A549 (cell line): ENCODE results near the gene ATP5F1E. TPM values are rescaled to one million over a fixed set of nuclear protein-coding genes. Genes with fewer than 3 reads are reported as not detected.

Experiments
- ATAC-seq, 2 experiments: fragments of 200-7000 bp in 1 of 2; fragments of >200 bp in 1 of 2; cut with Nextera tagmentation in 1 of 2; cut with Tn5 transposase in 1 of 2; 3 replicates each; pipeline versions ENCODE4 v1.8.0 to v1.9.1; 2018 to 2020; ENCODE audit warnings: mild to moderate bottlenecking in 1 of 2, moderate library complexity in 1 of 2
- CTCF ChIA-PET: fragments of 300-600 bp; sonication (Branson Sonifier 250); formaldehyde crosslinking; extraction: SDS; loops from one replicate; lab custom pipeline; 2021; ENCODE audit warnings: antibody characterized with exemption, inconsistent platforms; lab: Yijun Ruan, JAX
- POLR2A ChIA-PET: fragments of 350-600 bp; formaldehyde crosslinking; extraction: SDS; loops from one replicate; lab custom pipeline; 2021; ENCODE audit warnings: antibody characterized with exemption, inconsistent platforms; lab: Yijun Ruan, JAX
- DNase-seq, 2 experiments: peaks; one replicate each; pipeline versions ENCODE4 v3.0.0 to v3.0.0-alpha.2; 2011 to 2016; ENCODE audit warnings: low read depth in 1 of 2, low spot score in 1 of 2
- FAIRE-seq: peaks from 2 replicates; lab custom pipeline; 2011; peaks lifted over from hg19 to GRCh38; lab: Jason Lieb, UNC
- H3K27ac ChIP-seq, 2 experiments: fragments of >200 bp; sonication (Bioruptor Twin); formaldehyde crosslinking; 3 replicates each; pipeline ENCODE4 v1.5.1; 2016 to 2017
- H3K4me1 ChIP-seq: fragments of >200 bp; sonication (Bioruptor Twin); formaldehyde crosslinking; 3 replicates; pipeline ENCODE4 v1.6.1; 2016
- H3K4me2 ChIP-seq: fragments of >200 bp; sonication (Bioruptor Twin); formaldehyde crosslinking; 3 replicates; pipeline ENCODE4 v1.6.1; 2016
- H3K4me3 ChIP-seq: fragments of >200 bp; sonication (Bioruptor Twin); formaldehyde crosslinking; 3 replicates; pipeline ENCODE4 v1.5.1; 2016
- H3K9me3 ChIP-seq: fragments of >200 bp; sonication (Bioruptor Twin); formaldehyde crosslinking; 3 replicates; pipeline ENCODE4 v1.6.1; 2016
- BHLHE40 ChIP-seq: IDR thresholded peaks from 2 replicates; pipeline ENCODE4 v1.6.1; 2012; ENCODE audit warnings: low read depth, low read length, inconsistent platforms
- CEBPB ChIP-seq, 2 experiments: fragments of >200 bp in 1 of 2; sonication (Bioruptor Twin) in 1 of 2; formaldehyde crosslinking in 1 of 2; IDR thresholded peaks; 2 replicates each; pipeline ENCODE4 v1.6.1; 2012 to 2016
- CHD2 ChIP-seq: fragments of 150-350 bp; IDR thresholded peaks from 2 replicates; pipeline ENCODE4 v1.6.1; 2014; ENCODE audit warnings: low read length; ENCODE audit not compliant: partially characterized antibody
- CHD4 ChIP-seq: fragments of 200-600 bp; sonication (generic); IDR thresholded peaks from 2 replicates; pipeline ENCODE4 v1.6.1; 2016; ENCODE audit warnings: antibody characterized with exemption, mild to moderate bottlenecking, borderline replicate concordance
- EHF ChIP-seq: fragments of 250-450 bp; sonication (Bioruptor Pico); IDR thresholded peaks from 2 replicates; pipeline ENCODE4 v1.5.0; 2020; ENCODE audit warnings: mild to moderate bottlenecking
- FOSB ChIP-seq: fragments of 250-450 bp; sonication (Bioruptor Pico); IDR thresholded peaks from 2 replicates; pipeline ENCODE4 v1.5.0; 2020; ENCODE audit warnings: mild to moderate bottlenecking, moderate library complexity
- GATA3 ChIP-seq: IDR thresholded peaks from 2 replicates; pipeline ENCODE4 v1.6.1; 2012; ENCODE audit warnings: borderline replicate concordance
- HDAC2 ChIP-seq: fragments of 200-600 bp; sonication (generic); IDR thresholded peaks from 2 replicates; pipeline ENCODE4 v1.6.1; 2016
- HEYL ChIP-seq: fragments of 250-450 bp; sonication (Bioruptor Pico); IDR thresholded peaks from 2 replicates; pipeline ENCODE4 v1.8.0; 2021; ENCODE audit warnings: mild to moderate bottlenecking, moderate library complexity
- HOXA7 ChIP-seq: fragments of 250-450 bp; sonication (Bioruptor Pico); IDR thresholded peaks from 2 replicates; pipeline ENCODE4 v1.5.0; 2020; ENCODE audit warnings: mild to moderate bottlenecking, moderate library complexity
- HOXB5 ChIP-seq: fragments of 250-450 bp; sonication (Bioruptor Pico); IDR thresholded peaks from 2 replicates; pipeline ENCODE4 v1.5.0; 2020; ENCODE audit warnings: mild to moderate bottlenecking, moderate library complexity
- JUN ChIP-seq, 2 experiments: fragments of >200 bp; sonication (Bioruptor Twin); formaldehyde crosslinking; IDR thresholded peaks; 2 replicates in 1 of 2; 3 replicates in 1 of 2; pipeline ENCODE4 v1.6.1; 2016 to 2017
- MAZ ChIP-seq: fragments of 150-350 bp; IDR thresholded peaks from 2 replicates; pipeline ENCODE4 v1.6.1; 2014; ENCODE audit warnings: antibody characterized with exemption, low read depth, low read length, borderline replicate concordance
- MYC ChIP-seq: IDR thresholded peaks from 2 replicates; pipeline ENCODE4 v1.6.1; 2012; ENCODE audit warnings: mild to moderate bottlenecking, inconsistent platforms, low read length, improper control_type of control experiment, borderline replicate concordance
- NFE2L2 ChIP-seq: fragments of 150-350 bp; conservative IDR thresholded peaks from 2 replicates; pipeline ENCODE4 v1.6.1; 2014; ENCODE audit warnings: low read length
- POLR2A ChIP-seq: IDR thresholded peaks from 2 replicates; pipeline ENCODE4 v1.6.1; 2012; ENCODE audit warnings: mild to moderate bottlenecking, low read length
- POLR2AphosphoS2 ChIP-seq: conservative IDR thresholded peaks from 2 replicates; pipeline ENCODE4 v1.6.1; 2012; ENCODE audit warnings: low read length, improper control_type of control experiment, inconsistent platforms
- RAD21 ChIP-seq, 2 experiments: fragments of >200 bp in 1 of 2; sonication (Bioruptor Twin) in 1 of 2; formaldehyde crosslinking in 1 of 2; IDR thresholded peaks in 1 of 2; conservative IDR thresholded peaks in 1 of 2; 2 replicates in 1 of 2; 3 replicates in 1 of 2; pipeline ENCODE4 v1.6.1; 2012 to 2018; ENCODE audit warnings: inconsistent platforms in 1 of 2
- RARB ChIP-seq: fragments of 250-450 bp; sonication (Bioruptor Pico); IDR thresholded peaks from 2 replicates; pipeline ENCODE4 v1.8.0; 2021; ENCODE audit warnings: mild to moderate bottlenecking, moderate library complexity
- RFX5 ChIP-seq: fragments of 450-650 bp; IDR thresholded peaks from 2 replicates; pipeline ENCODE4 v1.7.1; 2014; ENCODE audit warnings: antibody characterized with exemption, mild to moderate bottlenecking, moderate library complexity
- RNF2 ChIP-seq: fragments of 200-600 bp; sonication (generic); IDR thresholded peaks from 2 replicates; pipeline ENCODE4 v1.6.1; 2016; ENCODE audit warnings: low read depth, mild to moderate bottlenecking, antibody characterized with exemption, moderate library complexity, borderline replicate concordance
- TFCP2L1 ChIP-seq: fragments of 250-450 bp; sonication (Bioruptor Pico); IDR thresholded peaks from 2 replicates; pipeline ENCODE4 v1.5.0; 2021; ENCODE audit warnings: mild to moderate bottlenecking
- ZNF302 ChIP-seq: fragments of 250-450 bp; sonication (Bioruptor Pico); IDR thresholded peaks from 2 replicates; pipeline ENCODE4 v1.9.0; 2021; ENCODE audit warnings: inconsistent platforms, mild to moderate bottlenecking, moderate library complexity
- WGBS: methylation state at CpG from one replicate; pipeline ENCODE4 v1.1.6; 2017; ENCODE audit errors: missing lambda C conversion rate; 5-methylcytosine and 5-hydroxymethylcytosine counted together
- polyA plus RNA-seq, 4 experiments: library from polyadenylated mRNA; depleted of rRNA in 3 of 4; stranded (reverse); fragments of >200 nt; fragmentation: RNase III in 1 of 4; extraction: RNeasy Plus Mini Kit Qiagen cat#74134 plus additional on column Dnase treatment in 1 of 4; gene quantifications; 2 replicates in 3 of 4; 3 replicates in 1 of 4; pipeline ENCODE4 v1.2.3, GENCODE V29; 2011 to 2017
- TF ChIP-seq, protein P1 (sequence below): fragments of 250-450 bp; sonication (Bioruptor Pico); IDR thresholded peaks from 2 replicates; pipeline ENCODE4 v1.5.0; 2020; ENCODE audit warnings: low read depth, mild to moderate bottlenecking, moderate library complexity
- TF ChIP-seq, protein P2 (sequence below): IDR thresholded peaks from 2 replicates; pipeline ENCODE4 v1.6.1; 2012
- TF ChIP-seq, protein P3 (sequence below): fragments of >200 bp; sonication (Bioruptor Twin); formaldehyde crosslinking; IDR thresholded peaks from 3 replicates; pipeline ENCODE4 v1.6.1; 2016
- TF ChIP-seq, protein P4 (sequence below): fragments of 150-350 bp; IDR thresholded peaks from 2 replicates; pipeline ENCODE4 v1.6.1; 2014; ENCODE audit warnings: low read depth, mild to moderate bottlenecking, low read length

The ATP5F1E gene
- polyA plus RNA-seq, 2 of the 4 experiments (the other 2 are of a cell fraction), result 84.9 to 108 TPM

DNA sequence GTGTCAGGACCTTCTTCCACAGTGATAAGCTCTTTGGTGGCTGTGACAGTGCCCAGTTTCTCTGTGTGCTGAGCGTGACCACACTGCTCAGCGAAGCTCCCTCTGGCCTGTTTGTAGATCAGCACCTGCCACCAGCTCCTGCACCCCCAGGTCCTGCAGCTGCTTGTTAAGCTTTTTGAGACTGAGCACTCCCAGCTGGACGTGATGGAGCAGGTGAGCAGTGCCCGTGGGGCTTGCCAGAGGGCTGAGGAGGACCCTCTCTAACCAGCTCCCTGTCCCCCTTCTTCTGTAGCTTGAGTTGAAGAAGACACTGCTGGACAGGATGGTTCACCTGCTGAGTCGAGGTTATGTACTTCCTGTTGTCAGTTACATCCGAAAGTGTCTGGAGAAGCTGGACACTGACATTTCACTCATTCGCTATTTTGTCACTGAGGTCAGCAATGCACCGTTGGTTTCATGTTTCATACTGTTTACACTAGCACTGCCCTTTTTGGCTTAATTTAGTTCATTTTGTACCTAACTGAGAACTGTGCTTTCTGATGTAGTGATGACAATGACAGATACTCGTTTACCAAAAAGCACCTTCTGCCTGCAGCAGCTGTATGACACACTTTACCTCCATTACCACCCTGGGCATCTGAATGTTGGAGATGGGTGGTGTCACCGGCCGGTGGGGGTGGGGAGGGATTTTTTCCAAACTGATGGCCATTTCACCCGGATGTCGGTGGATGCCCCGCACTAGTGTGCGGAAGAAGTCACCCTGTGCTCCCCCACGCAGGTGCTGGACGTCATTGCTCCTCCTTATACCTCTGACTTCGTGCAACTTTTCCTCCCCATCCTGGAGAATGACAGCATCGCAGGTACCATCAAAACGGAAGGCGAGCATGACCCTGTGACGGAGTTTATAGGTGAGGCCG, 38.5 kb downstream of the ATP5F1E start:
- TF ChIP-seq POLR2AphosphoS2, result no peak
- no peak for TF ChIP-seq FOSB (CRISPR knock-in tag)
- TF ChIP-seq GATA3, result no peak
- TF ChIP-seq JUN (IDR thresholded peaks at IDR 0.05), result no peak
- TF ChIP-seq, protein P1, sequence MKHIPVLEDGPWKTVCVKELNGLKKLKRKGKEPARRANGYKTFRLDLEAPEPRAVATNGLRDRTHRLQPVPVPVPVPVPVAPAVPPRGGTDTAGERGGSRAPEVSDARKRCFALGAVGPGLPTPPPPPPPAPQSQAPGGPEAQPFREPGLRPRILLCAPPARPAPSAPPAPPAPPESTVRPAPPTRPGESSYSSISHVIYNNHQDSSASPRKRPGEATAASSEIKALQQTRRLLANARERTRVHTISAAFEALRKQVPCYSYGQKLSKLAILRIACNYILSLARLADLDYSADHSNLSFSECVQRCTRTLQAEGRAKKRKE, result no peak
- TF ChIP-seq, all 56 proteins: peak for 0
- CTCF ChIA-PET, result interaction anchor here (0.6 to 2.1 kb wide), 7 partner anchors 9 to 462 kb away, joined by 3 to 7 read pairs (median 3); no protein-coding TSS in a partner anchor
- no peak; a peak in 1 of 6 replicates for ATAC-seq

DNA sequence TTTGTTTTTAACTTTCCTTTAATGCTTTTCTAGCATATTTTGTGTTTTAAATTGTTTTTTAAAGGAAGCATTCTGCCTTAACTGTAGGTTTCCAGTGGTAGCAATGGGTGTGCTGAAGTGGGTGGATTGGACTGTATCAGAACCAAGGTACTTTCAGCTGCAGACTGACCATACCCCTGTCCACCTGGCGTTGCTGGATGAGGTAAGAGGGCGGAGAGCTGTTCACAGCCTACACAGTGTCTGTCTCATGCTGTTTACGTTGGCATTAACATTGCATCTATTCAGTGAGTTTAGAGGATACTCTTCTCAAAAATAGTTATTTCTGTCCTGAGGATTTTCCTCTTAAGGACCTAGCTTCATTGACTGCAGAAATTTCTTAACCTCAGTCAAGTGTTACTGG, 39.2 kb downstream of the ATP5F1E start:
- TF ChIP-seq BHLHE40, result no peak
- TF ChIP-seq NFE2L2, result no peak
- TF ChIP-seq CHD2, result no peak
- no peak for TF ChIP-seq EHF (CRISPR knock-in tag)
- TF ChIP-seq ZNF302 (CRISPR knock-in tag), result no peak
- no peak for TF ChIP-seq CEBPB (IDR thresholded peaks at IDR 0.05)
- no peak for TF ChIP-seq RAD21 (conservative IDR thresholded peaks at IDR 0.05 in 1 of 2, IDR thresholded peaks at IDR 0.05 in 1 of 2)
- TF ChIP-seq MYC, result no peak
- TF ChIP-seq RARB, result no peak
- no peak for TF ChIP-seq HEYL (CRISPR knock-in tag)
- TF ChIP-seq POLR2A, result no peak
- TF ChIP-seq CHD4, result no peak
- TF ChIP-seq JUN (IDR thresholded peaks at IDR 0.05), result no peak
- no peak for TF ChIP-seq TFCP2L1 (CRISPR knock-in tag)
- ChIA-PET CTCF (interaction anchor here (0.9 to 2.1 kb wide), 3 partner anchors 16 to 94 kb away, joined by 3 to 7 read pairs (median 3); no protein-coding TSS in a partner anchor), POLR2A (interaction anchor here (0.9 to 1.6 kb wide), 2 partner anchors 11 to 15 kb away, joined by 3 to 5 read pairs; partner anchors contain the start of gene NELFCD)
- Histone ChIP-seq H3K4me1 (peaks cover 20% of the 10 kb centered on the region), H3K4me3 (no peak overlapping the region), H3K4me2 (no peak overlapping the region), H3K9me3 (no peaks in the 10 kb centered on the region), H3K27ac (no peak overlapping the region)
- FAIRE-seq (no peak), DNase-seq (no peak), ATAC-seq (no peak)
- 85% methylated on average over 3 of the region's 3 CpGs for WGBS

More for the DNA sequence above, 38.5 kb downstream of the ATP5F1E start:
- no peak overlapping the region for H3K27ac ChIP-seq
- no peak for DNase-seq
- H3K4me2 ChIP-seq, result no peak overlapping the region
- peaks cover 20% of the 10 kb centered on the region for H3K4me1 ChIP-seq
- no peak overlapping the region for H3K4me3 ChIP-seq
- H3K9me3 ChIP-seq, result no peaks in the 10 kb centered on the region
- no peak for FAIRE-seq
- POLR2A ChIA-PET, result interaction anchor here (0.9 to 1.6 kb wide), 2 partner anchors 12 to 15 kb away, joined by 3 to 5 read pairs; partner anchors contain the start of gene NELFCD
- WGBS, result 87% methylated on average over 23 of the region's 23 CpGs

DNA sequence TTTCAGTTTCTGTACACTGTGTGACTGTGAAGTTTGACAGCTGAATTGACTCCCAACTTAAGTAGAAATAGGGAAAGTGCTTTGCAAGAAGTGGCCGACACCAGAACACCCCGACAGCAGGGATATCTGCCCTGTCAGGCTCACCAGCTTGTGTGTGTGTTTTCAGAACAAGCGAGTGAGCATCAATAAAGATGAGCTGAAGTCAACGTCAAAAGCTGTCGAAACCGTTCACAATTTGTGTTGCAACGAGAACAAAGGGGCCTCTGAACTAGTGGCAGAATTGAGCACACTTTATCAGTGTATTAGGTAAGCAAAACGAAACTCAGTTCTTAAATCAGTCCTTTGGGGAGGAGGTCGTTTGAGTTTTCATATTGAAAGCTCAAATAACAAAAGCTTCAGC, 40.4 kb downstream of the ATP5F1E start:
- Histone ChIP-seq H3K4me3 (no peak overlapping the region), H3K9me3 (no peaks in the 10 kb centered on the region), H3K4me1 (peaks cover 20% of the 10 kb centered on the region), H3K27ac (no peak overlapping the region), H3K4me2 (no peak overlapping the region)
- no peak for DNase-seq
- ATAC-seq, result no peak
- CTCF ChIA-PET, result no interaction called here
- WGBS, result 86% methylated on average over 9 of the region's 9 CpGs
- no peak for FAIRE-seq
- POLR2A ChIA-PET, result no interaction called here
- TF ChIP-seq HDAC2 (no peak), GATA3 (no peak), RFX5 (no peak), RNF2 (no peak), HOXA7 (CRISPR knock-in tag) (no peak), MAZ (no peak), POLR2A (no peak), RARB (no peak), HOXB5 (CRISPR knock-in tag) (no peak), MYC (no peak)
- TF ChIP-seq, protein P2, sequence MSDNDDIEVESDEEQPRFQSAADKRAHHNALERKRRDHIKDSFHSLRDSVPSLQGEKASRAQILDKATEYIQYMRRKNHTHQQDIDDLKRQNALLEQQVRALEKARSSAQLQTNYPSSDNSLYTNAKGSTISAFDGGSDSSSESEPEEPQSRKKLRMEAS, result no peak
- TF ChIP-seq, protein P3, sequence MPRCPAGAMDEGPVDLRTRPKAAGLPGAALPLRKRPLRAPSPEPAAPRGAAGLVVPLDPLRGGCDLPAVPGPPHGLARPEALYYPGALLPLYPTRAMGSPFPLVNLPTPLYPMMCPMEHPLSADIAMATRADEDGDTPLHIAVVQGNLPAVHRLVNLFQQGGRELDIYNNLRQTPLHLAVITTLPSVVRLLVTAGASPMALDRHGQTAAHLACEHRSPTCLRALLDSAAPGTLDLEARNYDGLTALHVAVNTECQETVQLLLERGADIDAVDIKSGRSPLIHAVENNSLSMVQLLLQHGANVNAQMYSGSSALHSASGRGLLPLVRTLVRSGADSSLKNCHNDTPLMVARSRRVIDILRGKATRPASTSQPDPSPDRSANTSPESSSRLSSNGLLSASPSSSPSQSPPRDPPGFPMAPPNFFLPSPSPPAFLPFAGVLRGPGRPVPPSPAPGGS, result no peak
- TF ChIP-seq, protein P4, sequence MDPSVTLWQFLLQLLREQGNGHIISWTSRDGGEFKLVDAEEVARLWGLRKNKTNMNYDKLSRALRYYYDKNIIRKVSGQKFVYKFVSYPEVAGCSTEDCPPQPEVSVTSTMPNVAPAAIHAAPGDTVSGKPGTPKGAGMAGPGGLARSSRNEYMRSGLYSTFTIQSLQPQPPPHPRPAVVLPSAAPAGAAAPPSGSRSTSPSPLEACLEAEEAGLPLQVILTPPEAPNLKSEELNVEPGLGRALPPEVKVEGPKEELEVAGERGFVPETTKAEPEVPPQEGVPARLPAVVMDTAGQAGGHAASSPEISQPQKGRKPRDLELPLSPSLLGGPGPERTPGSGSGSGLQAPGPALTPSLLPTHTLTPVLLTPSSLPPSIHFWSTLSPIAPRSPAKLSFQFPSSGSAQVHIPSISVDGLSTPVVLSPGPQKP, result no peak
